Heart left ventricle (tissue), 13 donors: ENCODE results near the gene PPP6C.
"Not testable (repeated sequence)": the region's sequence is repeated elsewhere in the genome, so short reads cannot be mapped to it uniquely, and the experiment has no call there.

Source experiments
- POLR2A ChIP-seq, 2 donors: fragments of 450-650 bp; IDR thresholded peaks; one replicate each; pipeline ENCODE4 v1.6.1; 2017; ENCODE audit warnings: antibody characterized with exemption in 2 of 2, mild to moderate bottlenecking in 2 of 2, moderate library complexity in 2 of 2
- TF ChIP-seq, protein P1 (sequence below), 12 donors: fragments of 200-600 bp; sonication (generic) in 4 of 12; IDR thresholded peaks; one replicate each; pipeline versions ENCODE4 v1.5.0 to v1.8.0; 2018 to 2022; ENCODE audit warnings: antibody characterized with exemption in 12 of 12, mild to moderate bottlenecking in 5 of 12
- donor health status: ischemic (EF 13 %, LVEDD 7.1; RV severe dilation, severe dysfunction).
- donor health status: DM: no; HTN: yes; CAD: no.
- donor health status: DM: no; HTN: no; CAD: no.
- donor health status: ischemic (EF 25% LVEDD 6.9; RV normal size, moderate dysfunction).
- donor health status: ischemic (EF 25% LVEDD 5.7; RV mildly dilated, moderate dysfunction).
- donor health status: ischemic (EF 35%, LVEDD 5.7; RV mildly dilated, moderate dysfunction).
- donor health status: nonischemic (EF 11% LVEDD 7.7; RV severe dilation, severe dysfunction).
- donor health status: DM: yes; HTN: yes; CAD: no.
- donor health status: PGD.
- donor health status: ischemic (EF 29% LVEDD 5.4; RV normal size, mild dysfunction).
- donor health status: nonischemic (EF 23%, LVEDD 6.1; RV moderate dilation, normal function).

- TF ChIP-seq, protein P1, sequence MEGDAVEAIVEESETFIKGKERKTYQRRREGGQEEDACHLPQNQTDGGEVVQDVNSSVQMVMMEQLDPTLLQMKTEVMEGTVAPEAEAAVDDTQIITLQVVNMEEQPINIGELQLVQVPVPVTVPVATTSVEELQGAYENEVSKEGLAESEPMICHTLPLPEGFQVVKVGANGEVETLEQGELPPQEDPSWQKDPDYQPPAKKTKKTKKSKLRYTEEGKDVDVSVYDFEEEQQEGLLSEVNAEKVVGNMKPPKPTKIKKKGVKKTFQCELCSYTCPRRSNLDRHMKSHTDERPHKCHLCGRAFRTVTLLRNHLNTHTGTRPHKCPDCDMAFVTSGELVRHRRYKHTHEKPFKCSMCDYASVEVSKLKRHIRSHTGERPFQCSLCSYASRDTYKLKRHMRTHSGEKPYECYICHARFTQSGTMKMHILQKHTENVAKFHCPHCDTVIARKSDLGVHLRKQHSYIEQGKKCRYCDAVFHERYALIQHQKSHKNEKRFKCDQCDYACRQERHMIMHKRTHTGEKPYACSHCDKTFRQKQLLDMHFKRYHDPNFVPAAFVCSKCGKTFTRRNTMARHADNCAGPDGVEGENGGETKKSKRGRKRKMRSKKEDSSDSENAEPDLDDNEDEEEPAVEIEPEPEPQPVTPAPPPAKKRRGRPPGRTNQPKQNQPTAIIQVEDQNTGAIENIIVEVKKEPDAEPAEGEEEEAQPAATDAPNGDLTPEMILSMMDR (IDR thresholded peaks at IDR 0.05) = not testable (repeated sequence)
- not testable (repeated sequence) for TF ChIP-seq POLR2A (IDR thresholded peaks at IDR 0.05)
Observed at GRCh38 chr9:125162891-125163290, 26.7 kb downstream of the PPP6C start.
